DND-41 (cell line): ENCODE measurements around the gene AQP2.

Experiments used
- ATAC-seq: fragments of 200-7000 bp; cut with Tn5 transposase; 3 replicates; pipeline ENCODE4 v1.9.1; 2021; ENCODE audit warnings: low read depth; ENCODE audit not compliant: insufficient read depth
- DNase-seq: peaks from one replicate; pipeline ENCODE4 v3.0.0-alpha.2; 2020
- H2AFZ ChIP-seq: 2 replicates; pipeline ENCODE4 v1.6.0; 2012; ENCODE audit warnings: low read depth, low read length
- H3K27ac ChIP-seq: 2 replicates; pipeline ENCODE4 v1.5.1; 2012; ENCODE audit warnings: low read length, inconsistent platforms
- H3K27me3 ChIP-seq: fragments of 200-600 bp; sonication (generic); 2 replicates; pipeline ENCODE4 v1.6.0; 2012; ENCODE audit warnings: low read length, mild to moderate bottlenecking, inconsistent platforms; ENCODE audit not compliant: insufficient read depth, poor library complexity
- H3K36me3 ChIP-seq: 2 replicates; pipeline ENCODE4 v1.5.1; 2012; ENCODE audit warnings: low read length, inconsistent platforms; ENCODE audit not compliant: insufficient read depth
- H3K4me1 ChIP-seq: 2 replicates; pipeline ENCODE4 v1.5.1; 2012; ENCODE audit warnings: mild to moderate bottlenecking, low read length; ENCODE audit not compliant: insufficient read depth
- H3K4me2 ChIP-seq: 2 replicates; pipeline ENCODE4 v1.6.0; 2012; ENCODE audit warnings: mild to moderate bottlenecking, moderate library complexity, low read length, inconsistent platforms; ENCODE audit not compliant: insufficient read depth
- H3K4me3 ChIP-seq, 2 experiments: fragments of 200-600 bp in 1 of 2; shearing (Covaris generic) in 1 of 2; 2 replicates each; pipeline ENCODE4 v1.5.1; 2012 to 2016; ENCODE audit warnings: inconsistent platforms in 2 of 2, low read length in 2 of 2, mild to moderate bottlenecking in 2 of 2, low read depth in 1 of 2, moderate library complexity in 1 of 2
- H3K79me2 ChIP-seq: 2 replicates; pipeline ENCODE4 v1.6.0; 2012; ENCODE audit warnings: low read length, inconsistent platforms; ENCODE audit not compliant: insufficient read depth
- H3K9ac ChIP-seq: 2 replicates; pipeline ENCODE4 v1.6.0; 2012; ENCODE audit warnings: low read depth, mild to moderate bottlenecking, inconsistent platforms, low read length, moderate library complexity
- H3K9me3 ChIP-seq: 2 replicates; pipeline ENCODE4 v1.5.1; 2012; ENCODE audit warnings: low read length, moderate library complexity, mild to moderate bottlenecking, inconsistent platforms; ENCODE audit not compliant: insufficient read depth, severe bottlenecking
- H4K20me1 ChIP-seq: 2 replicates; pipeline ENCODE4 v1.6.0; 2012; ENCODE audit warnings: low read length; ENCODE audit not compliant: insufficient read depth
- CTCF ChIP-seq: IDR thresholded peaks from 2 replicates; pipeline ENCODE4 v1.5.1; 2012; ENCODE audit warnings: borderline replicate concordance, low read length, moderate library complexity, mild to moderate bottlenecking; ENCODE audit not compliant: poor library complexity, severe bottlenecking; ENCODE audit errors: extremely low read depth
- EZH2 ChIP-seq: IDR thresholded peaks from 3 replicates; pipeline ENCODE4 v1.6.1; 2012; ENCODE audit warnings: borderline replicate concordance, low read depth, mild to moderate bottlenecking, moderate library complexity, low read length, inconsistent platforms; ENCODE audit not compliant: severe bottlenecking

AQP2 gene

GRCh38 chr12:49942512-49942893 is 8.0 kb upstream of the AQP2 start:
- peaks cover 3% of the 10 kb centered on the region for H3K27me3 ChIP-seq
- H3K4me1 ChIP-seq = peaks cover 9% of the 10 kb centered on the region
- no peaks in the 10 kb centered on the region for H3K9me3 ChIP-seq
- H3K79me2 ChIP-seq = no peaks in the 10 kb centered on the region
- no peak overlapping the region for H2AFZ ChIP-seq
- no peaks in the 10 kb centered on the region for H3K36me3 ChIP-seq
- TF ChIP-seq EZH2 (no peak), CTCF (no peak)
- no peak overlapping the region for H3K4me2 ChIP-seq
- no peaks in the 10 kb centered on the region for H4K20me1 ChIP-seq
- H3K27ac ChIP-seq = no peak overlapping the region
- ATAC-seq (no peak), DNase-seq (no peak)
- H3K4me3 ChIP-seq = no peak overlapping the region
- no peak overlapping the region for H3K9ac ChIP-seq

- no peak overlapping the region for H2AFZ ChIP-seq
- no peak for ATAC-seq
Observed at GRCh38 chr12:49942921-49943624, 7.5 kb upstream of the AQP2 start.

GRCh38 chr12:49943625-49943960 is 6.9 kb upstream of the AQP2 start:
- Histone ChIP-seq H2AFZ (no peak overlapping the region), H3K79me2 (no peaks in the 10 kb centered on the region), H3K4me2 (no peak overlapping the region), H4K20me1 (no peaks in the 10 kb centered on the region), H3K27me3 (peaks cover 3% of the 10 kb centered on the region), H3K4me3 (no peak overlapping the region), H3K9ac (no peak overlapping the region), H3K4me1 (peaks cover 9% of the 10 kb centered on the region), H3K27ac (no peak overlapping the region), H3K36me3 (no peaks in the 10 kb centered on the region), H3K9me3 (no peaks in the 10 kb centered on the region)
- ATAC-seq (no peak), DNase-seq (no peak)
- TF ChIP-seq EZH2 (no peak), CTCF (no peak)

More at GRCh38 chr12:49942921-49943624, 7.5 kb upstream of the AQP2 start:
- Histone ChIP-seq H3K9me3 (no peaks in the 10 kb centered on the region), H3K4me2 (no peak overlapping the region), H3K4me3 (no peak overlapping the region), H3K36me3 (no peaks in the 10 kb centered on the region), H3K27ac (no peak overlapping the region), H3K79me2 (no peaks in the 10 kb centered on the region), H3K4me1 (peaks cover 9% of the 10 kb centered on the region), H3K9ac (no peak overlapping the region), H3K27me3 (peaks cover 3% of the 10 kb centered on the region), H4K20me1 (no peaks in the 10 kb centered on the region)
- DNase-seq = no peak
- TF ChIP-seq CTCF (no peak), EZH2 (no peak)

- no peak overlapping the region for H3K4me3 ChIP-seq
- no peak overlapping the region for H3K4me2 ChIP-seq
- H2AFZ ChIP-seq = no peak overlapping the region
- no peaks in the 10 kb centered on the region for H3K79me2 ChIP-seq
- H3K9ac ChIP-seq = no peak overlapping the region
- no peaks in the 10 kb centered on the region for H3K9me3 ChIP-seq
- TF ChIP-seq CTCF (no peak), EZH2 (no peak)
- no peak overlapping the region for H3K27ac ChIP-seq
- no peak for ATAC-seq
- H3K36me3 ChIP-seq = no peaks in the 10 kb centered on the region
- H3K27me3 ChIP-seq = peaks cover 3% of the 10 kb centered on the region
- H3K4me1 ChIP-seq = peaks cover 9% of the 10 kb centered on the region
- no peaks in the 10 kb centered on the region for H4K20me1 ChIP-seq
- no peak for DNase-seq
Observed at GRCh38 chr12:49944046-49944445, 6.5 kb upstream of the AQP2 start.
